HepG2 (cell line): ENCODE measurements around the gene RPS6KB2. TPM values are rescaled to one million over a fixed set of nuclear protein-coding genes. Genes with fewer than 3 reads are reported as not detected.

Experiments used
- ATAC-seq: fragments of 200-7000 bp; cut with Tn5 transposase; 3 replicates; pipeline ENCODE4 v1.9.1; 2020; ENCODE audit warnings: mild to moderate bottlenecking, moderate library complexity
- BruUV-seq: library from RNA; stranded (reverse); fragments of 400-500 nt; replicated peaks from 2 replicates; lab custom pipeline; 2021; lab: Mats Ljungman, UMichigan
- CTCF ChIA-PET: fragments of 300-600 bp; formaldehyde crosslinking; extraction: SDS; loops from one replicate; lab custom pipeline; 2021; ENCODE audit warnings: low total read pairs, inconsistent platforms, low intra/inter-chr PET ratio; lab: Yijun Ruan, JAX
- POLR2A ChIA-PET: fragments of 350-600 bp; sonication (Branson Sonifier 250); formaldehyde crosslinking; loops from one replicate; lab custom pipeline; 2020; ENCODE audit warnings: antibody characterized with exemption, inconsistent platforms; lab: Yijun Ruan, JAX
- DNase-seq: peaks from one replicate; pipeline ENCODE4 v3.0.0-alpha.2; 2015; ENCODE audit warnings: low spot score
- FAIRE-seq: peaks from 3 replicates; lab custom pipeline; 2011; peaks lifted over from hg19 to GRCh38; lab: Jason Lieb, UNC
- H2AFZ ChIP-seq: one replicate; pipeline ENCODE4 v1.6.1; 2011; ENCODE audit warnings: low read length, inconsistent platforms
- H3K27ac ChIP-seq: fragments of 300-600 bp; 3 replicates; pipeline ENCODE4 v1.8.0; 2011; ENCODE audit warnings: mixed run types, mild to moderate bottlenecking, mixed read lengths, low read length, inconsistent platforms; ENCODE audit not compliant: insufficient read depth; ENCODE audit errors: extremely low read length
- H3K27me3 ChIP-seq, 2 experiments: fragments of 200-600 bp in 1 of 2; 2 replicates in 1 of 2; 3 replicates in 1 of 2; pipeline versions ENCODE4 v1.6.0 to v1.8.0; 2011; ENCODE audit warnings: low read length in 2 of 2, mild to moderate bottlenecking in 2 of 2, moderate library complexity in 2 of 2, inconsistent platforms in 1 of 2; ENCODE audit not compliant: insufficient read depth in 2 of 2, control insufficient read depth in 1 of 2
- H3K36me3 ChIP-seq, 2 experiments: fragments of 200-600 bp in 1 of 2; replicated peaks in 1 of 2; 2 replicates in 1 of 2; 3 replicates in 1 of 2; pipeline versions ENCODE4 v1.5.1 to v1.8.0; 2011; ENCODE audit warnings: low read length in 2 of 2, inconsistent platforms in 1 of 2; ENCODE audit not compliant: insufficient read depth in 2 of 2, control insufficient read depth in 1 of 2
- H3K4me1 ChIP-seq: 2 replicates; pipeline ENCODE4 v1.5.1; 2012; ENCODE audit warnings: low read length, inconsistent platforms; ENCODE audit not compliant: insufficient read depth
- H3K4me2 ChIP-seq: 2 replicates; pipeline ENCODE4 v1.6.0; 2011; ENCODE audit warnings: low read depth, low read length, inconsistent platforms
- H3K4me3 ChIP-seq, 3 experiments: fragments of 200-600 bp in 1 of 3; sonication (generic), shearing (Covaris generic) in 1 of 3; replicated peaks in 1 of 3; 2 replicates each; pipeline ENCODE4 v1.5.1; 2011 to 2016; ENCODE audit warnings: low read length in 3 of 3, inconsistent platforms in 2 of 3, low read depth in 2 of 3, mild to moderate bottlenecking in 2 of 3, control low read depth in 1 of 3, mixed read lengths in 1 of 3; ENCODE audit not compliant: insufficient read depth in 1 of 3
- H3K79me2 ChIP-seq: one replicate; pipeline ENCODE4 v1.6.1; 2011; ENCODE audit warnings: low read length, inconsistent platforms; ENCODE audit not compliant: insufficient read depth
- H3K9ac ChIP-seq: 2 replicates; pipeline ENCODE4 v1.6.0; 2011; ENCODE audit warnings: mild to moderate bottlenecking, low read depth, low read length, inconsistent platforms; ENCODE audit not compliant: insufficient read depth
- H3K9me3 ChIP-seq: 2 replicates; pipeline ENCODE4 v1.5.1; 2012; ENCODE audit warnings: mild to moderate bottlenecking, low read length
- H4K20me1 ChIP-seq: 2 replicates; pipeline ENCODE4 v1.6.0; 2011; ENCODE audit warnings: inconsistent platforms, mild to moderate bottlenecking, low read length, moderate library complexity; ENCODE audit not compliant: insufficient read depth
- GATAD1 ChIP-seq: IDR thresholded peaks from 2 replicates; pipeline ENCODE4 v1.6.1; 2016; ENCODE audit warnings: missing genetic modification reagents, missing compliant biosample characterization
- HNF4G ChIP-seq, 2 experiments: sonication (generic) in 1 of 2; formaldehyde crosslinking in 1 of 2; IDR thresholded peaks; 2 replicates each; pipeline versions ENCODE4 v1.4.0 to v1.6.1; 2011 to 2020; ENCODE audit warnings: borderline replicate concordance in 2 of 2, low read depth in 2 of 2, mild to moderate bottlenecking in 2 of 2, low read length in 1 of 2, missing genetic modification reagents in 1 of 2, moderate library complexity in 1 of 2
- ZNF563 ChIP-seq: sonication (generic); formaldehyde crosslinking; IDR thresholded peaks from 2 replicates; pipeline ENCODE4 v1.8.0; 2022; ENCODE audit warnings: mild to moderate bottlenecking, moderate library complexity, missing genetic modification reagents
- WGBS: methylation state at CpG from one replicate; pipeline ENCODE4 v1.1.6; 2017; ENCODE audit warnings: low lambda C conversion rate; 5-methylcytosine and 5-hydroxymethylcytosine counted together
- in situ Hi-C: cut with HindIII; loops from 2 replicates; pipeline ENCODE4 v1.10.0; 2017; ENCODE audit warnings: low pct_unique_long_range_greater_than_20kb; ENCODE audit not compliant: extremely low pct_ligation_motif_present
- intact Hi-C: fragments of 100-400 bp; cut with micrococcal nuclease; formaldehyde crosslinking; loops from one replicate; pipeline ENCODE4 v1.10.0; 2022; ENCODE audit not compliant: unreplicated experiment
- polyA plus RNA-seq, 8 experiments: library from polyadenylated mRNA; depleted of rRNA in 3 of 8; stranded (reverse) in 7 of 8; unstranded in 1 of 8; fragments of >200 nt; fragmentation: Illumina TruSeq in 4 of 8; extraction: Trizol in 4 of 8; gene quantifications; 2 replicates each; pipeline versions ENCODE4 v1.2.1 to v1.2.3, GENCODE V29; 2011 to 2016; ENCODE audit warnings: low read depth in 4 of 8, missing spikeins in 1 of 8, mixed read lengths in 1 of 8; ENCODE audit not compliant: insufficient read depth in 1 of 8
- total RNA-seq, 5 experiments: library from RNA; depleted of rRNA; stranded (reverse); fragments of >200 nt; fragmentation: Illumina TruSeq; extraction: Trizol; gene quantifications; 2 replicates each; pipeline ENCODE4 v1.2.3, GENCODE V29; 2016; ENCODE audit warnings: low read depth in 1 of 5
- TF ChIP-seq, protein P1 (sequence below): sonication (generic); formaldehyde crosslinking; IDR thresholded peaks from 2 replicates; pipeline ENCODE4 v1.8.1; 2023; ENCODE audit warnings: mild to moderate bottlenecking, missing genetic modification reagents, borderline replicate concordance
- TF ChIP-seq, protein P2 (sequence below): IDR thresholded peaks from 2 replicates; pipeline ENCODE4 v1.4.0; 2020; ENCODE audit warnings: mild to moderate bottlenecking, missing genetic modification reagents
- TF ChIP-seq, protein P3 (sequence below): sonication (generic); formaldehyde crosslinking; IDR thresholded peaks from 2 replicates; pipeline ENCODE4 v1.4.0; 2020; ENCODE audit warnings: mild to moderate bottlenecking, missing genetic modification reagents
- TF ChIP-seq, protein P4 (sequence below), 2 experiments: sonication (generic) in 1 of 2; formaldehyde crosslinking in 1 of 2; IDR thresholded peaks; 2 replicates each; pipeline versions ENCODE4 v1.6.1 to v1.9.0; 2014 to 2022; ENCODE audit warnings: antibody characterized with exemption in 1 of 2, borderline replicate concordance in 1 of 2, inconsistent platforms in 1 of 2, low read depth in 1 of 2, missing genetic modification reagents in 1 of 2
- TF ChIP-seq, protein P5 (sequence below): sonication (generic); formaldehyde crosslinking; IDR thresholded peaks from 2 replicates; pipeline ENCODE4 v1.4.0; 2020; ENCODE audit warnings: mild to moderate bottlenecking, missing genetic modification reagents

The RPS6KB2 gene
- total and polyA plus RNA-seq, 2 of the 13 experiments (the other 11 are each of a cell fraction or from before 2014, with no cell fraction given): 52.9 to 54.8 TPM

DNA sequence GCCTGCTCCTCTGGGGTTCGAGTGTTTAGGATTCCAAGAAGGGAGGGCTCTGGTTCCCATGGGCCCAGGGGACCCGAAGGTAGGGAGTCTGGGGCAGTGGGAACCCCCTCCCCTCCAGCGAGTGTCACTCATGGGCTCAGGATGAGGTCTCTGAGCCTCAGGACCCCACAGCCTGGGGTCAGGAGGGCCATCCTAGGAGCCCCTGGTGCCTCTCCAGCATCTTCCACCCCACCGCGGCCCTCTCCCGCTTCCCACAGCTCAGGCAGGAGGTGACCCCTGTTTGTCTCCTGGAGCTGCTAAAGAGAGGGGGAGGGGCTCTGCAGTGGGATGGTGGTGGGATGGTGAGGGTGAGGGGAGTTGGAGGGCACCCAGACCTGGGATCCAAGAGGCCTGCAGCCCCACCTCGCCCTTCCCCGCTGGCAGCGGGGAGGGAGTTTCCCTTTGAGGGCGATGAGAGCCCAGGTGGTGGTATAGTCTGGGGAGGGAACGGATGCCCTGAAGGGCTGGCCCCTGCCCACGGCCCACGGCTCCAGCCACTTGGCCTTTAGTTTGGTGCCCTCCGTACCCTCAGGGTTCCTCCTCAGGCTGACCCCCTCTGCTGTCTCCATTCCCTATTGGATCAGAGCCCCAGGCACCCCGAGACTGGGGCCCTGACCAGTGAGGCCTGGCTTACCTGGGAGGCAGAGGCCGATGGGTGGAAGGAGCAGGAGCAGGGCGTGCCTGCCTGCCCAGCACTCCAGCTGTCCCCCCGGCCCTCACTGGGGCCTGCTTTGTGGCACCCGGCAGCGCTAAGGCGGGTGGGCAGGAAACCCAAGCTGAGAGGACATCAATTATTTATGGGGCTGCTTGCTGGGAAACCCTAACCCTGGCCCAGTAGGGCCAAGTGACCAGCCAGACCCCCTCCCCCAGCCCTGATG, 25.8 kb downstream of the RPS6KB2 start:
- DNase-seq (no peak), ATAC-seq (no peak), FAIRE-seq (no peak)
- in situ Hi-C loops: no loop called here
- Histone ChIP-seq H3K4me2 (no peak overlapping the region), H3K27ac (no peak overlapping the region), H3K9ac (no peak overlapping the region), H3K27me3 (peaks cover 17 to 84% of the 10 kb centered on the region in 2 experiments; a peak in 4 of 5 replicates), H4K20me1 (no peaks in the 10 kb centered on the region), H3K9me3 (no peaks in the 10 kb centered on the region), H3K4me1 (no peaks in the 10 kb centered on the region), H3K36me3 (no peaks in the 10 kb centered on the region), H3K4me3 (no peak overlapping the region), H2AFZ (no peak overlapping the region), H3K79me2 (no peaks in the 10 kb centered on the region)
- POLR2A ChIA-PET: no interaction called here
- BruUV-seq: no TSS peak
- WGBS: 20% methylated on average over 1 of the region's 21 CpGs
- CTCF ChIA-PET: no interaction called here
- intact Hi-C loops: no loop called here
- TF ChIP-seq, protein P1, sequence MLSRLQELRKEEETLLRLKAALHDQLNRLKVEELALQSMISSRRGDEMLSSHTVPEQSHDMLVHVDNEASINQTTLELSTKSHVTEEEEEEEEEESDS: no peak
- TF ChIP-seq, protein P2, sequence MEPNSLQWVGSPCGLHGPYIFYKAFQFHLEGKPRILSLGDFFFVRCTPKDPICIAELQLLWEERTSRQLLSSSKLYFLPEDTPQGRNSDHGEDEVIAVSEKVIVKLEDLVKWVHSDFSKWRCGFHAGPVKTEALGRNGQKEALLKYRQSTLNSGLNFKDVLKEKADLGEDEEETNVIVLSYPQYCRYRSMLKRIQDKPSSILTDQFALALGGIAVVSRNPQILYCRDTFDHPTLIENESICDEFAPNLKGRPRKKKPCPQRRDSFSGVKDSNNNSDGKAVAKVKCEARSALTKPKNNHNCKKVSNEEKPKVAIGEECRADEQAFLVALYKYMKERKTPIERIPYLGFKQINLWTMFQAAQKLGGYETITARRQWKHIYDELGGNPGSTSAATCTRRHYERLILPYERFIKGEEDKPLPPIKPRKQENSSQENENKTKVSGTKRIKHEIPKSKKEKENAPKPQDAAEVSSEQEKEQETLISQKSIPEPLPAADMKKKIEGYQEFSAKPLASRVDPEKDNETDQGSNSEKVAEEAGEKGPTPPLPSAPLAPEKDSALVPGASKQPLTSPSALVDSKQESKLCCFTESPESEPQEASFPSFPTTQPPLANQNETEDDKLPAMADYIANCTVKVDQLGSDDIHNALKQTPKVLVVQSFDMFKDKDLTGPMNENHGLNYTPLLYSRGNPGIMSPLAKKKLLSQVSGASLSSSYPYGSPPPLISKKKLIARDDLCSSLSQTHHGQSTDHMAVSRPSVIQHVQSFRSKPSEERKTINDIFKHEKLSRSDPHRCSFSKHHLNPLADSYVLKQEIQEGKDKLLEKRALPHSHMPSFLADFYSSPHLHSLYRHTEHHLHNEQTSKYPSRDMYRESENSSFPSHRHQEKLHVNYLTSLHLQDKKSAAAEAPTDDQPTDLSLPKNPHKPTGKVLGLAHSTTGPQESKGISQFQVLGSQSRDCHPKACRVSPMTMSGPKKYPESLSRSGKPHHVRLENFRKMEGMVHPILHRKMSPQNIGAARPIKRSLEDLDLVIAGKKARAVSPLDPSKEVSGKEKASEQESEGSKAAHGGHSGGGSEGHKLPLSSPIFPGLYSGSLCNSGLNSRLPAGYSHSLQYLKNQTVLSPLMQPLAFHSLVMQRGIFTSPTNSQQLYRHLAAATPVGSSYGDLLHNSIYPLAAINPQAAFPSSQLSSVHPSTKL (CRISPR knock-in tag): no peak
- TF ChIP-seq HNF4G (IDR thresholded peaks at IDR 0.05; ENCODE audit: borderline replicate concordance, low read depth, low read length): no peak
- TF ChIP-seq HNF4G (CRISPR knock-in tag; IDR thresholded peaks at IDR 0.05; ENCODE audit: borderline replicate concordance, low read depth): no peak
- TF ChIP-seq, protein P3, sequence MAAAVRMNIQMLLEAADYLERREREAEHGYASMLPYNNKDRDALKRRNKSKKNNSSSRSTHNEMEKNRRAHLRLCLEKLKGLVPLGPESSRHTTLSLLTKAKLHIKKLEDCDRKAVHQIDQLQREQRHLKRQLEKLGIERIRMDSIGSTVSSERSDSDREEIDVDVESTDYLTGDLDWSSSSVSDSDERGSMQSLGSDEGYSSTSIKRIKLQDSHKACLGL (CRISPR knock-in tag): no peak
- TF ChIP-seq, protein P4, sequence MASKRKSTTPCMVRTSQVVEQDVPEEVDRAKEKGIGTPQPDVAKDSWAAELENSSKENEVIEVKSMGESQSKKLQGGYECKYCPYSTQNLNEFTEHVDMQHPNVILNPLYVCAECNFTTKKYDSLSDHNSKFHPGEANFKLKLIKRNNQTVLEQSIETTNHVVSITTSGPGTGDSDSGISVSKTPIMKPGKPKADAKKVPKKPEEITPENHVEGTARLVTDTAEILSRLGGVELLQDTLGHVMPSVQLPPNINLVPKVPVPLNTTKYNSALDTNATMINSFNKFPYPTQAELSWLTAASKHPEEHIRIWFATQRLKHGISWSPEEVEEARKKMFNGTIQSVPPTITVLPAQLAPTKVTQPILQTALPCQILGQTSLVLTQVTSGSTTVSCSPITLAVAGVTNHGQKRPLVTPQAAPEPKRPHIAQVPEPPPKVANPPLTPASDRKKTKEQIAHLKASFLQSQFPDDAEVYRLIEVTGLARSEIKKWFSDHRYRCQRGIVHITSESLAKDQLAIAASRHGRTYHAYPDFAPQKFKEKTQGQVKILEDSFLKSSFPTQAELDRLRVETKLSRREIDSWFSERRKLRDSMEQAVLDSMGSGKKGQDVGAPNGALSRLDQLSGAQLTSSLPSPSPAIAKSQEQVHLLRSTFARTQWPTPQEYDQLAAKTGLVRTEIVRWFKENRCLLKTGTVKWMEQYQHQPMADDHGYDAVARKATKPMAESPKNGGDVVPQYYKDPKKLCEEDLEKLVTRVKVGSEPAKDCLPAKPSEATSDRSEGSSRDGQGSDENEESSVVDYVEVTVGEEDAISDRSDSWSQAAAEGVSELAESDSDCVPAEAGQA (IDR thresholded peaks at IDR 0.05; ENCODE audit: low read depth): no peak
- TF ChIP-seq, protein P4 (CRISPR knock-in tag; IDR thresholded peaks at IDR 0.05; ENCODE audit: borderline replicate concordance): no peak
- TF ChIP-seq, protein P5, sequence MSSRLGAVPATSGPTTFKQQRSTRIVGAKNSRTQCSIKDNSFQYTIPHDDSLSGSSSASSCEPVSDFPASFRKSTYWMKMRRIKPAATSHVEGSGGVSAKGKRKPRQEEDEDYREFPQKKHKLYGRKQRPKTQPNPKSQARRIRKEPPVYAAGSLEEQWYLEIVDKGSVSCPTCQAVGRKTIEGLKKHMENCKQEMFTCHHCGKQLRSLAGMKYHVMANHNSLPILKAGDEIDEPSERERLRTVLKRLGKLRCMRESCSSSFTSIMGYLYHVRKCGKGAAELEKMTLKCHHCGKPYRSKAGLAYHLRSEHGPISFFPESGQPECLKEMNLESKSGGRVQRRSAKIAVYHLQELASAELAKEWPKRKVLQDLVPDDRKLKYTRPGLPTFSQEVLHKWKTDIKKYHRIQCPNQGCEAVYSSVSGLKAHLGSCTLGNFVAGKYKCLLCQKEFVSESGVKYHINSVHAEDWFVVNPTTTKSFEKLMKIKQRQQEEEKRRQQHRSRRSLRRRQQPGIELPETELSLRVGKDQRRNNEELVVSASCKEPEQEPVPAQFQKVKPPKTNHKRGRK: no peak
- no peak for TF ChIP-seq GATAD1 (CRISPR knock-in tag)
- TF ChIP-seq ZNF563 (CRISPR knock-in tag): no peak
